Stimulated activated CD4-positive, alpha-beta T cell treated with anti-CD3 and anti-CD28 coated beads, Interleukin-1b, Interleukin-23, amount 100 ng/mL, for 24 hours (primary cell): ENCODE measurements around the gene BHLHE40.

Experiments
- DNase-seq, 4 experiments: peaks; one replicate each; pipeline ENCODE4 v3.0.0-alpha.2; 2020; ENCODE audit warnings: low read depth in 4 of 4, low spot score in 1 of 4

Gene BHLHE40

GRCh38 chr3:5017925-5018531 is 38.8 kb downstream of the BHLHE40 start:
- DNase-seq = no peak

GRCh38 chr3:5019411-5020241 is 40.4 kb downstream of the BHLHE40 start:
- peak in 3 of 4 experiments; percentile 21 to 65 (median 49) for DNase-seq

GRCh38 chr3:5020242-5020722 is 41.0 kb downstream of the BHLHE40 start:
- DNase-seq = no peak

- DNase-seq = no peak
Observed at GRCh38 chr3:5021116-5022092, 42.2 kb downstream of the BHLHE40 start.

GRCh38 chr3:5022187-5022965 is 43.1 kb downstream of the BHLHE40 start:
- DNase-seq = no peak

- no peak for DNase-seq
Observed at GRCh38 chr3:5022966-5023776, 43.9 kb downstream of the BHLHE40 start.

- no peak for DNase-seq
Observed at GRCh38 chr3:5023777-5024346, 44.6 kb downstream of the BHLHE40 start.

- DNase-seq = no peak
Observed at GRCh38 chr3:5026046-5026362, 46.8 kb downstream of the BHLHE40 start.

GRCh38 chr3:5029715-5030114 is 50.5 kb downstream of the BHLHE40 start:
- no peak for DNase-seq

GRCh38 chr3:5030152-5030551 is 50.9 kb downstream of the BHLHE40 start:
- no peak for DNase-seq

GRCh38 chr3:5032844-5033243 is 53.6 kb downstream of the BHLHE40 start:
- DNase-seq = no peak
